HepG2 (cell line): Measurements from ENCODE around the gene NEU1. TPM values are rescaled to one million over a fixed set of nuclear protein-coding genes. Genes with fewer than 3 reads are reported as not detected.

Experiments
- CEBPG ChIP-seq: IDR thresholded peaks from 2 replicates; pipeline ENCODE4 v1.6.1; 2016
- DNMT1 ChIP-seq: sonication (generic); formaldehyde crosslinking; IDR thresholded peaks from 2 replicates; pipeline ENCODE4 v1.5.1; 2020; ENCODE audit warnings: mild to moderate bottlenecking, missing genetic modification reagents
- EZH2 ChIP-seq: conservative IDR thresholded peaks from 2 replicates; pipeline ENCODE4 v1.6.1; 2012; ENCODE audit warnings: mild to moderate bottlenecking, low read depth, low read length, moderate library complexity
- HHEX ChIP-seq: IDR thresholded peaks from 2 replicates; pipeline ENCODE4 v1.6.1; 2016; ENCODE audit warnings: control low read depth
- HOXA3 ChIP-seq: sonication (generic); formaldehyde crosslinking; IDR thresholded peaks from 2 replicates; pipeline ENCODE4 v1.5.0; 2020; ENCODE audit warnings: missing genetic modification reagents
- NFIB ChIP-seq: sonication (generic); formaldehyde crosslinking; IDR thresholded peaks from 2 replicates; pipeline ENCODE4 v1.9.0; 2021; ENCODE audit warnings: missing genetic modification reagents, mild to moderate bottlenecking, borderline replicate concordance
- RBM39 ChIP-seq: fragments of 200-400 bp; formaldehyde crosslinking; IDR thresholded peaks from one replicate; pipeline ENCODE4 v1.6.1; 2018; ENCODE audit warnings: antibody characterized with exemption, mild to moderate bottlenecking, low read depth, low read length; ENCODE audit not compliant: poor library complexity, severe bottlenecking
- REL ChIP-seq: sonication (generic); formaldehyde crosslinking; conservative IDR thresholded peaks from 2 replicates; pipeline ENCODE4 v1.8.0; 2022; ENCODE audit warnings: mild to moderate bottlenecking, missing genetic modification reagents, moderate library complexity
- TAF15 ChIP-seq: fragments of 200-400 bp; formaldehyde crosslinking; IDR thresholded peaks from one replicate; pipeline ENCODE4 v1.6.1; 2018; ENCODE audit warnings: mild to moderate bottlenecking, low read depth, low read length; ENCODE audit not compliant: poor library complexity, severe bottlenecking
- TEAD2 ChIP-seq: sonication (generic); formaldehyde crosslinking; IDR thresholded peaks from 2 replicates; pipeline ENCODE4 v1.9.0; 2021; ENCODE audit warnings: missing genetic modification reagents
- ZKSCAN1 ChIP-seq: fragments of 150-350 bp; IDR thresholded peaks from 2 replicates; pipeline ENCODE4 v1.6.1; 2014; ENCODE audit warnings: low read length
- ZNF598 ChIP-seq: sonication (generic); formaldehyde crosslinking; IDR thresholded peaks from 2 replicates; pipeline ENCODE4 v1.5.1; 2020; ENCODE audit warnings: mild to moderate bottlenecking, missing genetic modification reagents, borderline replicate concordance
- ZNF713 ChIP-seq: sonication (generic); formaldehyde crosslinking; IDR thresholded peaks from 2 replicates; pipeline ENCODE4 v1.4.0; 2020; ENCODE audit warnings: mild to moderate bottlenecking, missing genetic modification reagents
- polyA plus RNA-seq, 8 experiments: library from polyadenylated mRNA; depleted of rRNA in 3 of 8; stranded (reverse) in 7 of 8; unstranded in 1 of 8; fragments of >200 nt; fragmentation: Illumina TruSeq in 4 of 8; extraction: Trizol in 4 of 8; gene quantifications; 2 replicates each; pipeline versions ENCODE4 v1.2.1 to v1.2.3, GENCODE V29; 2011 to 2016; ENCODE audit warnings: low read depth in 4 of 8, missing spikeins in 1 of 8, mixed read lengths in 1 of 8; ENCODE audit not compliant: insufficient read depth in 1 of 8
- total RNA-seq, 5 experiments: library from RNA; depleted of rRNA; stranded (reverse); fragments of >200 nt; fragmentation: Illumina TruSeq; extraction: Trizol; gene quantifications; 2 replicates each; pipeline ENCODE4 v1.2.3, GENCODE V29; 2016; ENCODE audit warnings: low read depth in 1 of 5
- TF ChIP-seq, protein P1 (sequence below): sonication (generic); formaldehyde crosslinking; IDR thresholded peaks from 2 replicates; pipeline ENCODE4 v1.4.0; 2020; ENCODE audit warnings: missing genetic modification reagents
- TF ChIP-seq, protein P2 (sequence below): sonication (generic); formaldehyde crosslinking; conservative IDR thresholded peaks from 2 replicates; pipeline ENCODE4 v1.8.1; 2023; ENCODE audit warnings: missing genetic modification reagents
- TF ChIP-seq, protein P3 (sequence below): sonication (generic); formaldehyde crosslinking; IDR thresholded peaks from 2 replicates; pipeline ENCODE4 v1.5.0; 2020; ENCODE audit warnings: missing genetic modification reagents
- TF ChIP-seq, protein P4 (sequence below): sonication (generic); formaldehyde crosslinking; IDR thresholded peaks from 2 replicates; pipeline ENCODE4 v1.8.0; 2022; ENCODE audit warnings: mild to moderate bottlenecking, missing genetic modification reagents, moderate library complexity
- TF ChIP-seq, protein P5 (sequence below): sonication (generic); formaldehyde crosslinking; IDR thresholded peaks from 2 replicates; pipeline ENCODE4 v1.4.0; 2020; ENCODE audit warnings: missing genetic modification reagents
- TF ChIP-seq, protein P6 (sequence below): sonication (generic); formaldehyde crosslinking; IDR thresholded peaks from 2 replicates; pipeline ENCODE4 v1.4.0; 2020; ENCODE audit warnings: mild to moderate bottlenecking, missing genetic modification reagents
- TF ChIP-seq, protein P7 (sequence below): sonication (generic); formaldehyde crosslinking; IDR thresholded peaks from 2 replicates; pipeline ENCODE4 v1.5.0; 2020; ENCODE audit warnings: missing genetic modification reagents
- TF ChIP-seq, protein P8 (sequence below): sonication (generic); formaldehyde crosslinking; IDR thresholded peaks from 2 replicates; pipeline ENCODE4 v1.4.0; 2020; ENCODE audit warnings: missing genetic modification reagents

The NEU1 gene
- total and polyA plus RNA-seq, 2 of the 13 experiments (the other 11 are each of a cell fraction or from before 2014, with no cell fraction given), result 215 to 297 TPM

DNA sequence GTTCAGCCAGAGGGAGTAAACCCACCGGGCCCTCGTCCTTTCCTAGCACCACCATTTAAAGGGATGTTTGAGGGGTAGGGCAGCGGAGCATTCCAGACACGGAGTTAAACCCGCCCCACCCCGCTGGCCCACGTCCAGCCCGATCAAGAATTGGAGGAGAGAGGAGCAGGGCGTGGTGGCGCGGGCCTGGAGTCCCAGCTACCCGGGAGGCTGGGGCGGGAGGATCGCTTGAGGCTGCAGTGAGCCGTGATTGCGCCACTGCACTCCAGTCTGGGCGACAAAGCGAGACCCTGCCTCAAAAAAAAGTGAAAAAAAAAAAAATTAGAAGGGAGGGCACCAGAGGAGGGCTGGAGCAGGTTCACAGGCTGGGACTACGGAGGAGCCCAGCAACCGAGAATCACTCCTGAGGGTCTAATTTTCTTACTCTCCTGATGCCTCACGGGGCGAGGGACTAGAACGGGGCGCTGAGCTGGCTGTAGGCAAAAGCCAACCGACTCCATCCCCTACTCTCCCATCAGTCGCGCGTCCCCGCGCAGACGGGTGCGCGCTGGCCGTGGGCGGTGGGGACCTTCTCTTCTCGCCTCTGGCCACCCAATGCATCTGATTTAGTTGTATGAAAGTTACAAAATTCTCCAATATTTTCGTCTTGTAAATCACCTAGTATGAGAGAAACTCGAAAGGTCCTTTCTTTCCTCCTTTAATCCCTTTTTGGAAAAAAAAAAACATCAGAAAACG lies 41.2 kb downstream of the NEU1 start (continued):
- TF ChIP-seq EZH2 (no peak), CEBPG (no peak), NFIB (CRISPR knock-in tag) (no peak), ZNF598 (CRISPR knock-in tag) (no peak), TAF15 (no peak), RBM39 (no peak), ZNF713 (CRISPR knock-in tag) (no peak), TEAD2 (CRISPR knock-in tag) (no peak), DNMT1 (CRISPR knock-in tag) (no peak), REL (CRISPR knock-in tag) (no peak), HOXA3 (CRISPR knock-in tag) (no peak; the same call in 1 of the 2 replicates), HHEX (CRISPR knock-in tag) (no peak), ZKSCAN1 (no peak)
- TF ChIP-seq, protein P1, sequence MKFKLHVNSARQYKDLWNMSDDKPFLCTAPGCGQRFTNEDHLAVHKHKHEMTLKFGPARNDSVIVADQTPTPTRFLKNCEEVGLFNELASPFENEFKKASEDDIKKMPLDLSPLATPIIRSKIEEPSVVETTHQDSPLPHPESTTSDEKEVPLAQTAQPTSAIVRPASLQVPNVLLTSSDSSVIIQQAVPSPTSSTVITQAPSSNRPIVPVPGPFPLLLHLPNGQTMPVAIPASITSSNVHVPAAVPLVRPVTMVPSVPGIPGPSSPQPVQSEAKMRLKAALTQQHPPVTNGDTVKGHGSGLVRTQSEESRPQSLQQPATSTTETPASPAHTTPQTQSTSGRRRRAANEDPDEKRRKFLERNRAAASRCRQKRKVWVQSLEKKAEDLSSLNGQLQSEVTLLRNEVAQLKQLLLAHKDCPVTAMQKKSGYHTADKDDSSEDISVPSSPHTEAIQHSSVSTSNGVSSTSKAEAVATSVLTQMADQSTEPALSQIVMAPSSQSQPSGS, result no peak
- TF ChIP-seq, protein P2, sequence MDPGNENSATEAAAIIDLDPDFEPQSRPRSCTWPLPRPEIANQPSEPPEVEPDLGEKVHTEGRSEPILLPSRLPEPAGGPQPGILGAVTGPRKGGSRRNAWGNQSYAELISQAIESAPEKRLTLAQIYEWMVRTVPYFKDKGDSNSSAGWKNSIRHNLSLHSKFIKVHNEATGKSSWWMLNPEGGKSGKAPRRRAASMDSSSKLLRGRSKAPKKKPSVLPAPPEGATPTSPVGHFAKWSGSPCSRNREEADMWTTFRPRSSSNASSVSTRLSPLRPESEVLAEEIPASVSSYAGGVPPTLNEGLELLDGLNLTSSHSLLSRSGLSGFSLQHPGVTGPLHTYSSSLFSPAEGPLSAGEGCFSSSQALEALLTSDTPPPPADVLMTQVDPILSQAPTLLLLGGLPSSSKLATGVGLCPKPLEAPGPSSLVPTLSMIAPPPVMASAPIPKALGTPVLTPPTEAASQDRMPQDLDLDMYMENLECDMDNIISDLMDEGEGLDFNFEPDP (CRISPR knock-in tag), result no peak
- TF ChIP-seq, protein P3, sequence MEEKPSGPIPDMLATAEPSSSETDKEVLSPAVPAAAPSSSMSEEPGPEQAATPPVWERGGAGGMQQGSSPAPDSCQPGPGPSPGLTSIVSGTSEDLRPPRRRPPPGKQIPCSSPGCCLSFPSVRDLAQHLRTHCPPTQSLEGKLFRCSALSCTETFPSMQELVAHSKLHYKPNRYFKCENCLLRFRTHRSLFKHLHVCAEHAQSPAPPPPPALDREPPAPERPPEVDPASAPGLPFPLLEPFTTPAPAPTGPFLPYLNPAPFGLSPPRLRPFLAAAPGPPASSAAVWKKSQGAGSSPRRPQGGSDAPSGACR (CRISPR knock-in tag), result no peak
- TF ChIP-seq, protein P4, sequence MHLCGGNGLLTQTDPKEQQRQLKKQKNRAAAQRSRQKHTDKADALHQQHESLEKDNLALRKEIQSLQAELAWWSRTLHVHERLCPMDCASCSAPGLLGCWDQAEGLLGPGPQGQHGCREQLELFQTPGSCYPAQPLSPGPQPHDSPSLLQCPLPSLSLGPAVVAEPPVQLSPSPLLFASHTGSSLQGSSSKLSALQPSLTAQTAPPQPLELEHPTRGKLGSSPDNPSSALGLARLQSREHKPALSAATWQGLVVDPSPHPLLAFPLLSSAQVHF (CRISPR knock-in tag), result no peak
- TF ChIP-seq, protein P5, sequence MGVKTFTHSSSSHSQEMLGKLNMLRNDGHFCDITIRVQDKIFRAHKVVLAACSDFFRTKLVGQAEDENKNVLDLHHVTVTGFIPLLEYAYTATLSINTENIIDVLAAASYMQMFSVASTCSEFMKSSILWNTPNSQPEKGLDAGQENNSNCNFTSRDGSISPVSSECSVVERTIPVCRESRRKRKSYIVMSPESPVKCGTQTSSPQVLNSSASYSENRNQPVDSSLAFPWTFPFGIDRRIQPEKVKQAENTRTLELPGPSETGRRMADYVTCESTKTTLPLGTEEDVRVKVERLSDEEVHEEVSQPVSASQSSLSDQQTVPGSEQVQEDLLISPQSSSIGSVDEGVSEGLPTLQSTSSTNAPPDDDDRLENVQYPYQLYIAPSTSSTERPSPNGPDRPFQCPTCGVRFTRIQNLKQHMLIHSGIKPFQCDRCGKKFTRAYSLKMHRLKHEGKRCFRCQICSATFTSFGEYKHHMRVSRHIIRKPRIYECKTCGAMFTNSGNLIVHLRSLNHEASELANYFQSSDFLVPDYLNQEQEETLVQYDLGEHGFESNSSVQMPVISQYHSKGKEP (CRISPR knock-in tag), result no peak
- TF ChIP-seq, protein P6, sequence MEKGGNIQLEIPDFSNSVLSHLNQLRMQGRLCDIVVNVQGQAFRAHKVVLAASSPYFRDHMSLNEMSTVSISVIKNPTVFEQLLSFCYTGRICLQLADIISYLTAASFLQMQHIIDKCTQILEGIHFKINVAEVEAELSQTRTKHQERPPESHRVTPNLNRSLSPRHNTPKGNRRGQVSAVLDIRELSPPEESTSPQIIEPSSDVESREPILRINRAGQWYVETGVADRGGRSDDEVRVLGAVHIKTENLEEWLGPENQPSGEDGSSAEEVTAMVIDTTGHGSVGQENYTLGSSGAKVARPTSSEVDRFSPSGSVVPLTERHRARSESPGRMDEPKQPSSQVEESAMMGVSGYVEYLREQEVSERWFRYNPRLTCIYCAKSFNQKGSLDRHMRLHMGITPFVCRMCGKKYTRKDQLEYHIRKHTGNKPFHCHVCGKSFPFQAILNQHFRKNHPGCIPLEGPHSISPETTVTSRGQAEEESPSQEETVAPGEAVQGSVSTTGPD, result 0 out of 2 replicates have a peak, but pooled peaks have one; percentile 10
- TF ChIP-seq, protein P7, sequence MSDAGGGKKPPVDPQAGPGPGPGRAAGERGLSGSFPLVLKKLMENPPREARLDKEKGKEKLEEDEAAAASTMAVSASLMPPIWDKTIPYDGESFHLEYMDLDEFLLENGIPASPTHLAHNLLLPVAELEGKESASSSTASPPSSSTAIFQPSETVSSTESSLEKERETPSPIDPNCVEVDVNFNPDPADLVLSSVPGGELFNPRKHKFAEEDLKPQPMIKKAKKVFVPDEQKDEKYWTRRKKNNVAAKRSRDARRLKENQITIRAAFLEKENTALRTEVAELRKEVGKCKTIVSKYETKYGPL (CRISPR knock-in tag), result no peak
- TF ChIP-seq, protein P8, sequence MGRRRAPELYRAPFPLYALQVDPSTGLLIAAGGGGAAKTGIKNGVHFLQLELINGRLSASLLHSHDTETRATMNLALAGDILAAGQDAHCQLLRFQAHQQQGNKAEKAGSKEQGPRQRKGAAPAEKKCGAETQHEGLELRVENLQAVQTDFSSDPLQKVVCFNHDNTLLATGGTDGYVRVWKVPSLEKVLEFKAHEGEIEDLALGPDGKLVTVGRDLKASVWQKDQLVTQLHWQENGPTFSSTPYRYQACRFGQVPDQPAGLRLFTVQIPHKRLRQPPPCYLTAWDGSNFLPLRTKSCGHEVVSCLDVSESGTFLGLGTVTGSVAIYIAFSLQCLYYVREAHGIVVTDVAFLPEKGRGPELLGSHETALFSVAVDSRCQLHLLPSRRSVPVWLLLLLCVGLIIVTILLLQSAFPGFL (CRISPR knock-in tag), result no peak
